Measurements from ENCODE around the gene ABCA12.

GRCh38 chr2:215188078-215188477 is 49.7 kb upstream of the ABCA12 start:
- TF ChIP-seq CTCF (IDR thresholded peaks at IDR 0.05; ENCODE audit: low read depth, low read length) (no peak), EZH2phosphoT487 (IDR thresholded peaks at IDR 0.05; ENCODE audit: low read depth) (no peak)
